ENCODE data around the gene AIFM1.
A peak's percentile ranks its signal among the peaks of the same experiment; 100 is the strongest.

Gene AIFM1

GRCh38 chrX:130114141-130114588, 51.5 kb downstream of the AIFM1 start:
- TF ChIP-seq EGR1 (IDR thresholded peaks at IDR 0.05) (no peak), NFIC (IDR thresholded peaks at IDR 0.05) (peak; percentile 23; the same call in 1 of the 2 replicates)

- TF ChIP-seq FOXM1 (IDR thresholded peaks at IDR 0.05; ENCODE audit: borderline replicate concordance, low read depth) (no peak), EP300 (IDR thresholded peaks at IDR 0.05; ENCODE audit: borderline replicate concordance) (no peak), REST (IDR thresholded peaks at IDR 0.05; ENCODE audit: low read depth) (no peak), MAX (IDR thresholded peaks at IDR 0.05) (peak; percentile 56)
Measured at GRCh38 chrX:130111220-130112154, 54.2 kb downstream of the AIFM1 start.

- TF ChIP-seq TCF12 (IDR thresholded peaks at IDR 0.05; ENCODE audit: low read depth) (no peak), NFIC (IDR thresholded peaks at IDR 0.05) (no peak), USF1 (IDR thresholded peaks at IDR 0.05) (no peak), FOXM1 (IDR thresholded peaks at IDR 0.05; ENCODE audit: borderline replicate concordance, low read depth) (no peak), ZBTB7A (IDR thresholded peaks at IDR 0.05; ENCODE audit: low read depth) (no peak), MAX (IDR thresholded peaks at IDR 0.05) (no peak), RAD21 (IDR thresholded peaks at IDR 0.05; ENCODE audit: low read depth) (no peak), TAF1 (IDR thresholded peaks at IDR 0.05; ENCODE audit: low read depth) (no peak), TEAD4 (IDR thresholded peaks at IDR 0.05) (no peak), EGR1 (IDR thresholded peaks at IDR 0.05) (no peak), CREB1 (IDR thresholded peaks at IDR 0.05; ENCODE audit: low read depth) (no peak), REST (IDR thresholded peaks at IDR 0.05; ENCODE audit: low read depth) (no peak), CEBPB (IDR thresholded peaks at IDR 0.05) (no peak), YY1 (IDR thresholded peaks at IDR 0.05; ENCODE audit: low read depth) (no peak), EP300 (IDR thresholded peaks at IDR 0.05; ENCODE audit: borderline replicate concordance) (no peak)
Measured at GRCh38 chrX:130110379-130111219, 55.0 kb downstream of the AIFM1 start, which contains the start of gene ELF4. Gene ELF4 (minus strand): TSS chrX:130110497. CDS start chrX:130081330, 29,167 bp downstream.

- TF ChIP-seq ZBTB7A (IDR thresholded peaks at IDR 0.05; ENCODE audit: low read depth) (0 out of 2 replicates have a peak, but pooled peaks have one; percentile 21), EGR1 (IDR thresholded peaks at IDR 0.05) (no peak)
Measured at GRCh38 chrX:130109429-130110378, 55.9 kb downstream of the AIFM1 start.

- no peak for TF ChIP-seq YY1 (IDR thresholded peaks at IDR 0.05; ENCODE audit: low read depth)
- no peak for TF ChIP-seq RAD21 (IDR thresholded peaks at IDR 0.05; ENCODE audit: low read depth)
- no peak for TF ChIP-seq CREB1 (IDR thresholded peaks at IDR 0.05; ENCODE audit: low read depth)
- no peak for TF ChIP-seq EGR1 (IDR thresholded peaks at IDR 0.05)
- no peak for TF ChIP-seq TAF1 (IDR thresholded peaks at IDR 0.05; ENCODE audit: low read depth)
- no peak for TF ChIP-seq MAX (IDR thresholded peaks at IDR 0.05)
- no peak for TF ChIP-seq TCF12 (IDR thresholded peaks at IDR 0.05; ENCODE audit: low read depth)
- no peak for TF ChIP-seq FOXM1 (IDR thresholded peaks at IDR 0.05; ENCODE audit: borderline replicate concordance, low read depth)
- TF ChIP-seq ZBTB7A (IDR thresholded peaks at IDR 0.05; ENCODE audit: low read depth): no peak
- no peak for TF ChIP-seq TEAD4 (IDR thresholded peaks at IDR 0.05)
- no peak for TF ChIP-seq USF1 (IDR thresholded peaks at IDR 0.05)
- no peak for TF ChIP-seq REST (IDR thresholded peaks at IDR 0.05; ENCODE audit: low read depth)
- TF ChIP-seq EP300 (IDR thresholded peaks at IDR 0.05; ENCODE audit: borderline replicate concordance): no peak
Measured at GRCh38 chrX:130108647-130109428, 56.8 kb downstream of the AIFM1 start.

Measured in Ishikawa (cell line).